SK-N-SH treated with all-trans-retinoic acid at 6 μM for 48 hours (cell line): ENCODE measurements around the gene PDE9A.

ENCODE experiments used
- ATAC-seq: fragments of 200-7000 bp; cut with Tn5 transposase; 3 replicates; pipeline ENCODE4 v1.9.1; 2020; ENCODE audit warnings: mild to moderate bottlenecking, moderate library complexity
- ARNTL ChIP-seq: fragments of 450-650 bp; formaldehyde crosslinking; IDR thresholded peaks from 2 replicates; pipeline ENCODE4 v1.5.0; 2020; ENCODE audit warnings: low read depth, mild to moderate bottlenecking, moderate library complexity, borderline replicate concordance
- BACH2 ChIP-seq: fragments of 250-450 bp; sonication (Bioruptor Pico); IDR thresholded peaks from 2 replicates; pipeline ENCODE4 v1.9.0; 2021; ENCODE audit warnings: mild to moderate bottlenecking, borderline replicate concordance
- CREB5 ChIP-seq: fragments of 250-450 bp; sonication (Bioruptor Pico); IDR thresholded peaks from 2 replicates; pipeline ENCODE4 v1.5.1; 2020; ENCODE audit warnings: low read depth, mild to moderate bottlenecking, moderate library complexity
- CSDC2 ChIP-seq: fragments of 250-450 bp; sonication (Bioruptor Pico); IDR thresholded peaks from 2 replicates; pipeline ENCODE4 v1.5.0; 2020; ENCODE audit warnings: mild to moderate bottlenecking, moderate library complexity
- CSRNP3 ChIP-seq: fragments of 250-450 bp; sonication (Bioruptor Pico); IDR thresholded peaks from 2 replicates; pipeline ENCODE4 v1.5.1; 2021; ENCODE audit warnings: mild to moderate bottlenecking, moderate library complexity
- ESRRG ChIP-seq: fragments of 250-450 bp; sonication (Bioruptor Pico); IDR thresholded peaks from 2 replicates; pipeline ENCODE4 v1.6.1; 2021; ENCODE audit warnings: mild to moderate bottlenecking
- GLIS3 ChIP-seq: fragments of 250-450 bp; sonication (Bioruptor Pico); IDR thresholded peaks from 2 replicates; pipeline ENCODE4 v1.5.0; 2020; ENCODE audit warnings: mild to moderate bottlenecking, moderate library complexity
- ISL1 ChIP-seq: fragments of 250-450 bp; sonication (Bioruptor Pico); IDR thresholded peaks from 2 replicates; pipeline ENCODE4 v2.1.2; 2022; ENCODE audit warnings: mild to moderate bottlenecking, moderate library complexity
- OSR1 ChIP-seq: fragments of 250-450 bp; sonication (Bioruptor Pico); IDR thresholded peaks from 2 replicates; pipeline ENCODE4 v1.8.0; 2022; ENCODE audit warnings: moderate library complexity, mild to moderate bottlenecking, inconsistent platforms
- PATZ1 ChIP-seq: fragments of 250-450 bp; sonication (Bioruptor Pico); IDR thresholded peaks from 2 replicates; pipeline ENCODE4 v1.8.0; 2020; ENCODE audit warnings: mild to moderate bottlenecking, moderate library complexity, borderline replicate concordance
- POU6F1 ChIP-seq: fragments of 250-450 bp; sonication (Bioruptor Pico); IDR thresholded peaks from 2 replicates; pipeline ENCODE4 v1.8.0; 2021; ENCODE audit warnings: low read depth, mild to moderate bottlenecking, moderate library complexity, borderline replicate concordance
- PPARA ChIP-seq: fragments of 250-450 bp; sonication (Bioruptor Pico); IDR thresholded peaks from 2 replicates; pipeline ENCODE4 v1.5.0; 2020; ENCODE audit warnings: mild to moderate bottlenecking, borderline replicate concordance
- RARB ChIP-seq: fragments of 250-450 bp; sonication (Bioruptor Pico); IDR thresholded peaks from 2 replicates; pipeline ENCODE4 v1.8.0; 2021; ENCODE audit warnings: mild to moderate bottlenecking, moderate library complexity
- SNAI2 ChIP-seq: fragments of 250-450 bp; sonication (Bioruptor Pico); IDR thresholded peaks from 2 replicates; pipeline ENCODE4 v1.5.0; 2020; ENCODE audit warnings: mild to moderate bottlenecking, moderate library complexity
- TCF4 ChIP-seq: fragments of 250-450 bp; sonication (Bioruptor Pico); IDR thresholded peaks from 2 replicates; pipeline ENCODE4 v1.8.0; 2021; ENCODE audit warnings: mild to moderate bottlenecking, moderate library complexity, borderline replicate concordance
- TOX ChIP-seq: fragments of 250-450 bp; sonication (Bioruptor Pico); IDR thresholded peaks from 2 replicates; pipeline ENCODE4 v1.8.0; 2021; ENCODE audit warnings: mild to moderate bottlenecking, moderate library complexity, borderline replicate concordance
- TSHZ2 ChIP-seq: fragments of 250-450 bp; sonication (Bioruptor Pico); IDR thresholded peaks from 2 replicates; pipeline ENCODE4 v1.5.0; 2020; ENCODE audit warnings: mild to moderate bottlenecking, moderate library complexity
- ZC3H10 ChIP-seq: fragments of 250-450 bp; sonication (Bioruptor Pico); IDR thresholded peaks from 2 replicates; pipeline ENCODE4 v1.5.1; 2021; ENCODE audit warnings: mild to moderate bottlenecking, moderate library complexity
- ZFP3 ChIP-seq: fragments of 250-450 bp; sonication (Bioruptor Pico); IDR thresholded peaks from 2 replicates; pipeline ENCODE4 v1.5.0; 2020; ENCODE audit warnings: mild to moderate bottlenecking, moderate library complexity
- ZFP30 ChIP-seq: fragments of 450-650 bp; formaldehyde crosslinking; IDR thresholded peaks from 2 replicates; pipeline ENCODE4 v1.5.0; 2022; ENCODE audit warnings: mild to moderate bottlenecking, moderate library complexity
- ZNF565 ChIP-seq: fragments of 450-650 bp; formaldehyde crosslinking; conservative IDR thresholded peaks from 2 replicates; pipeline ENCODE4 v1.5.0; 2020; ENCODE audit warnings: low read depth, mild to moderate bottlenecking, moderate library complexity
- ZNF70 ChIP-seq: fragments of 450-650 bp; formaldehyde crosslinking; IDR thresholded peaks from 2 replicates; pipeline ENCODE4 v1.5.0; 2020; ENCODE audit warnings: mild to moderate bottlenecking, moderate library complexity
- ZNF8 ChIP-seq: fragments of 450-650 bp; formaldehyde crosslinking; IDR thresholded peaks from 2 replicates; pipeline ENCODE4 v1.5.0; 2020; ENCODE audit warnings: mild to moderate bottlenecking, moderate library complexity

The PDE9A gene

GRCh38 chr21:42767561-42767835, 114.1 kb downstream of the PDE9A start:
- TF ChIP-seq TOX (CRISPR knock-in tag): no peak
- TF ChIP-seq ZNF8: no peak
- no peak for TF ChIP-seq SNAI2 (CRISPR knock-in tag)
- TF ChIP-seq CSDC2 (CRISPR knock-in tag): no peak
- TF ChIP-seq TCF4 (CRISPR knock-in tag): no peak
- no peak for TF ChIP-seq ZNF70 (CRISPR knock-in tag)
- TF ChIP-seq POU6F1 (CRISPR knock-in tag): no peak
- TF ChIP-seq PPARA: no peak
- no peak for TF ChIP-seq ESRRG (CRISPR knock-in tag)
- TF ChIP-seq BACH2 (CRISPR knock-in tag): no peak
- no peak for TF ChIP-seq ISL1 (CRISPR knock-in tag)
- TF ChIP-seq CSRNP3 (CRISPR knock-in tag): no peak
- no peak for TF ChIP-seq PATZ1 (CRISPR knock-in tag)
- TF ChIP-seq ZNF565: no peak
- TF ChIP-seq GLIS3 (CRISPR knock-in tag): no peak
- no peak for TF ChIP-seq ZFP30 (CRISPR knock-in tag)
- no peak for TF ChIP-seq ZFP3 (CRISPR knock-in tag)
- no peak for TF ChIP-seq RARB
- no peak for TF ChIP-seq CREB5 (CRISPR knock-in tag)
- ATAC-seq: no peak

GRCh38 chr21:42768324-42769121, 115.1 kb downstream of the PDE9A start:
- ATAC-seq: no peak
- TF ChIP-seq CREB5 (CRISPR knock-in tag) (no peak), ESRRG (CRISPR knock-in tag) (no peak), ARNTL (CRISPR knock-in tag) (no peak), ZC3H10 (no peak), PATZ1 (CRISPR knock-in tag) (no peak), TSHZ2 (no peak), TOX (CRISPR knock-in tag) (no peak), SNAI2 (CRISPR knock-in tag) (no peak), ZFP3 (CRISPR knock-in tag) (no peak), ZFP30 (CRISPR knock-in tag) (no peak), OSR1 (CRISPR knock-in tag) (no peak), CSRNP3 (CRISPR knock-in tag) (no peak), RARB (no peak)
- TF ChIP-seq, all 23 proteins: peak for 0
